GM21619 (cell line): Measurements from ENCODE around the gene PAK1.

ENCODE experiments used
- ATAC-seq: cut with Tn5 transposase; IDR thresholded peaks from one replicate; pipeline ENCODE4 v1.9.1; 2021; ENCODE audit not compliant: unreplicated experiment

Gene PAK1

DNA sequence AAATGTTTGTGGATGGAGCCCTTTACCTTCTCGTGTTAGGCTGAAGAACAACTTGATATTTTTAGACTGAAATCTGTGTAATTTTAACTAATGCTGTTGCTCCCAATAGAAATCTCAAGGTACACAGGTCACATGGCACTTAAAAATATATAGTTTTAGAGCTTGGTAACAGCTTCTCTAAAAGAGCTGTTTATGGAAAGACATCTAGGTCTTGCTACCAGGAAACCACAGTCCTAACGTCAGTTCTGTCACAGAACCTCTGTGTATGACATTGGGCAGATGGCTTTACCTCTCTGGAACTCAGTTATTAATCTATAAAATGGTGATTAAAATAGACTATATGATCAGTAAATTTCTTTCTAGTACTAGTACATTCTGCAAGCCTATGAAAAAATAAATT is 35.4 kb downstream of the PAK1 start:
- ATAC-seq = peak; percentile 36

- ATAC-seq = no peak
Observed at GRCh38 chr11:77436969-77437368, 36.9 kb downstream of the PAK1 start.

GRCh38 chr11:77436506-77436905 is 37.4 kb downstream of the PAK1 start:
- no peak for ATAC-seq

GRCh38 chr11:77435972-77436371 is 37.9 kb downstream of the PAK1 start:
- ATAC-seq = no peak

GRCh38 chr11:77431813-77432212 is 42.1 kb downstream of the PAK1 start:
- ATAC-seq = no peak

GRCh38 chr11:77428598-77428997 is 45.3 kb downstream of the PAK1 start:
- no peak for ATAC-seq

GRCh38 chr11:77425346-77425745 is 48.5 kb downstream of the PAK1 start:
- no peak for ATAC-seq

GRCh38 chr11:77424644-77425043 is 49.2 kb downstream of the PAK1 start:
- no peak for ATAC-seq

- ATAC-seq = no peak
Observed at GRCh38 chr11:77423624-77424023, 50.3 kb downstream of the PAK1 start.

GRCh38 chr11:77422687-77423086 is 51.2 kb downstream of the PAK1 start:
- no peak for ATAC-seq

DNA sequence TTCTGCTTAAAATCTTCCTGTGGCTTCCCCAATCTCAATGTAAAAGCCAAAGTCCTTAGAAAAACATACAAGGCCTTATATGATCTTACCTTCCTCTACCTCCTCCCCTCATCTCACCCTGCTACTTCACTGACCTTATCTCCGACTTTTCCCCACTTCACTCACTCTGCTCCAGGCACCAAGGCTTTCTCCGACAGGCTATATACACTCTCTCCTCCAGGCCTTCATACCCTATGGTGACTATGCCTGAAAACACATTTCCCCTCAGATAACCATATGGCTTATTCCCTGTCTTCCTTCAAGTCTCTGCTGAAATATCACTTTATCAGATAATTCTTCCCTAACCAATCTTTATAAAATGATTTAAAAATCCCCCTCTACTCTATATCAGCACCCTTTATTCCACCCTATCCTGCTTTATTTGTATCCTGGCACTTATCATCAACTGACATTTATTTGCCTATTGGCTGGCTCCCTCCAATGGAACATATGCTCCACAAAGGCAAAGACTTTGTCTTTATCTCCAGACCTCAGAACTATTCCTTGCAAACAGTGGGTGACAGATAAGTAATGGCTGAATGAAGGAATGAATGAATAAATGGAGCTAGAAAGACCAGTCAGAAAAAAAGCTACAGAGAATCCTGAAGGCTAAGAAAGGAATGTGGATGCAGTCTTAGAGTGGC is 52.7 kb downstream of the PAK1 start:
- no peak for ATAC-seq

DNA sequence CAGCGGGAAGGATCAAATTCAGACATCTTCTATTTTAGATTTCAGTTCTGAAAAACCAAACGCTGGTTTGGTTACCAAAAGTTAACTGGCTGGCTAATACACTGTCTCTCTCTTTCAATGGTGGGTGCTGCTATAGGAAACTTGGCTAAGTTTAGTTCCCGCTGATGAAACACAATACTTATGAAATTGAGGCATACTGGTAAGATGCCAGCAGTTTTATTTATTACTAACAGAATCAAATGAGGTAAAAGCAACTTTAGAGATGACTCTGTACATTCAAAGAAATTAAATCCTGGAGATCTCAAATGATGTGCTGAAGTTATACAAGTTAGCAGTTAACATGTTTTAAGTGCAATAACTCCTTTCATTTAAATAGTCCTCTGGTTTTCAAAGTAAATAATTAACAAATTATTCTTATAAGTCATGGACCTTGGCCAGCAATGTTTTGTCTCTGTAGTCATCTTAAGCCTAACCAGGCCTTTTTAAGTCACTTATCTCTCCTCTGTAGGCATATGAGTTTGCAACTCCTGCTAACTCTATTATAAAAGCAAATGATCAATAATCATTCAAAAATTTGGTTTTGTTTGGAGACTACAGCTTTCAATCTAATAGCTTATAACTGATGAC is 54.8 kb downstream of the PAK1 start:
- ATAC-seq = peak; percentile 11

DNA sequence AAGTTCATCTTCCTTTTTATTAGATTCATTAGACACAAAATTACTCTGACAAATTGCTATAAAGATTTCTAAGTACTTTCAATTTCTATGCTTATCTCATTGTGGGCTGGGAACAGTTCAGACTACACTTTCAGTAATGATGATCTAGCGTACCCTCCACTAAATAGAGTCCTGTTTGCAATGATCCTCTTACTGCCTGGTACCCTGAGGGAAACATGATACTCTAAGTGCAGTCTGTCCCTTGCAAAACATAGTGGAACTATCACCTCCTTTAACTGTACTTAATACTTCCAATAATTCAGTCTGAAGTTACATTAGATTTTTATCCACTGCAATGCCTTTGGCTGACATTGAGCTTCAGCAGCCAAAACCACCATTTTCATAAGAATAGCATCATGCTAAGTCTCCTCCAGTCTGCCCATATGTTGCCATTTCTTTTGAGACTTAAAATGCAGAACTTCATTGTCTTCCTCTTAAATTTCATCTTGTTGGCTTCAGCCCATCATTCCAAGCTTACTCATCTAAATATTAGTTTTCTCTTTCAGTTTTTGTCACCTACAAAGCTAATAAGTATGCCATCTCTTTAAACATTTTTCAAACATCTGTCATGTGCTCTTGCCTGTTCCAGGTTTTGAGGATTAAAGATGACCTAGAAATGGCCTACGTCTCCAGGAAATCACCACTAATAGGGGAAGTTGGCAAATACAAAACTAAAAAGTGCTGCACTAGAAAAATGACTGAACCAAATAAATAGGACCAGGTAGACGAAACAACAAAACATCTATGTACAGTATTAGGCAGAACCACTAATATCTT is 55.5 kb downstream of the PAK1 start:
- peak; percentile 65 for ATAC-seq

GRCh38 chr11:77416357-77416756 is 57.5 kb downstream of the PAK1 start:
- no peak for ATAC-seq

- no peak for ATAC-seq
Observed at GRCh38 chr11:77413850-77414460, 59.9 kb downstream of the PAK1 start.

- no peak for ATAC-seq
Observed at GRCh38 chr11:77412814-77413213, 61.1 kb downstream of the PAK1 start.

DNA sequence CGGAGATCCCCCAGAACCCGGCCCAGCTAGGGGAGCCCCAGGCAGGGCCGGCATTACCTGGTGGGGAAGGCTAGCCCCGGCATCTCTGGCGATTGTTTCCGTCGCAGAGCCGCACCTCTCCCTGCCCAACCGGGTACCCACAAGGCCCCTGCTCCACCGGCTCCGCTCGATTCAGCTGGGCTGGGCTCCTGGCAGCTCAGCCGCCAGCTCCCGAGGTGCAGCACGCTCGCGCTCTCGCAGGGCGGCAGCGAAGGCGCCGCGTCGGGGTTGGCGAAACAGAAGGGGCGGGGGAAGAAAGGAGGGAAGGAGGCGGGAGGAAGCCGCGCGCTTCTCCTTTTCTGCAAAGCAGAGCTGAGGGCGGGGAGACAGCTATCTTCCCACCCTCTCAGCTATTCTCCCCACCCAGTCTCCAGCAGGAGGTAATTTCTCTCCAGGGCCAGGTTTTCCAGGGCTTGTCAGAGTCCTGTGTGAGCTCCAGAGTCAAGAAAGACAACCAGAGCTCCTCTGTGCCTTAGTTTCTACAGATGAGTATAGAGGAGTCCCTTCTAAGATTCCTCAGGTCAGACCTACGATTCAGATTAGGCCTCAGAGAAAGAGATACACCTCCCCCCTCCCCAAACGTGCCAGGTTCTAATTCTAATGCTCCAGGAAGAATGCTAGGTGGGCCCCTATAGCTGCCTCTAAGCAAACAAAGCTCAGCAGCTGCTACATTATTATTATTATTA is 62.0 kb downstream of the PAK1 start:
- peak; percentile 85 for ATAC-seq

GRCh38 chr11:77411137-77411707 is 62.7 kb downstream of the PAK1 start:
- ATAC-seq = peak; percentile 31

- no peak for ATAC-seq
Observed at GRCh38 chr11:77410076-77410827, 63.6 kb downstream of the PAK1 start.

- no peak for ATAC-seq
Observed at GRCh38 chr11:77409046-77409445, 64.8 kb downstream of the PAK1 start.
